HEK293 (cell line): ENCODE data around the gene BST1.

Experiments
- CTCF ChIA-PET: fragments of 350-600 bp; formaldehyde crosslinking; extraction: SDS; loops from one replicate; lab custom pipeline; 2021; ENCODE audit warnings: antibody characterized with exemption; lab: Yijun Ruan, JAX
- POLR2A ChIA-PET: fragments of 300-600 bp; formaldehyde crosslinking; extraction: SDS; loops from one replicate; lab custom pipeline; 2020; ENCODE audit warnings: antibody characterized with exemption, inconsistent platforms; lab: Yijun Ruan, JAX
- H3K27ac ChIP-seq: fragments of 200-500 bp; sonication (Bioruptor generic); 2 replicates; pipeline ENCODE4 v1.5.1; 2014; ENCODE audit warnings: low read depth, low read length, control low read depth, inconsistent platforms; ENCODE audit errors: extremely low read depth
- H3K36me3 ChIP-seq, 2 experiments: fragments of 200-500 bp in 1 of 2; sonication (Bioruptor generic) in 1 of 2; 1 replicate in 1 of 2; 2 replicates in 1 of 2; pipeline ENCODE4 v1.5.1; 2014 to 2017; ENCODE audit warnings: inconsistent platforms in 2 of 2, low read length in 2 of 2; ENCODE audit not compliant: control insufficient read depth in 2 of 2, insufficient read depth in 1 of 2
- H3K4me1 ChIP-seq: fragments of 200-500 bp; sonication (Bioruptor generic); 2 replicates; pipeline ENCODE4 v1.5.1; 2014; ENCODE audit warnings: mild to moderate bottlenecking, low read length, inconsistent platforms; ENCODE audit not compliant: control insufficient read depth, insufficient read depth
- H3K4me3 ChIP-seq: 2 replicates; pipeline ENCODE4 v1.5.1; 2011; ENCODE audit warnings: low read depth, mild to moderate bottlenecking, control low read depth, low read length, moderate library complexity
- H3K9me3 ChIP-seq: fragments of 200-500 bp; sonication (Bioruptor generic); 2 replicates; pipeline ENCODE4 v1.5.1; 2014; ENCODE audit warnings: low read depth, low read length, inconsistent platforms; ENCODE audit not compliant: control insufficient read depth, insufficient read depth
- GLI4 ChIP-seq: fragments of 450-650 bp; formaldehyde crosslinking; IDR thresholded peaks from 2 replicates; pipeline ENCODE4 v1.5.1; 2016; ENCODE audit warnings: missing biosample characterization, missing genetic modification characterization
- MZF1 ChIP-seq: fragments of 450-650 bp; formaldehyde crosslinking; IDR thresholded peaks from 2 replicates; pipeline ENCODE4 v1.5.1; 2017; ENCODE audit warnings: missing biosample characterization, missing genetic modification characterization, borderline replicate concordance
- PRDM1 ChIP-seq: fragments of 450-650 bp; formaldehyde crosslinking; IDR thresholded peaks from 2 replicates; pipeline ENCODE4; 2016; ENCODE audit warnings: missing biosample characterization, missing genetic modification characterization
- REPIN1 ChIP-seq: fragments of 450-650 bp; formaldehyde crosslinking; IDR thresholded peaks from 2 replicates; pipeline ENCODE4 v1.5.1; 2017; ENCODE audit warnings: missing biosample characterization, missing genetic modification characterization, low read depth
- TCF7L2 ChIP-seq: IDR thresholded peaks from 2 replicates; pipeline ENCODE4 v1.6.1; 2011; ENCODE audit warnings: low read depth, mild to moderate bottlenecking, inconsistent platforms, low read length, moderate library complexity, borderline replicate concordance
- ZBTB20 ChIP-seq: fragments of 450-650 bp; formaldehyde crosslinking; IDR thresholded peaks from 2 replicates; pipeline ENCODE4 v1.5.1; 2016; ENCODE audit warnings: missing biosample characterization, missing genetic modification characterization
- ZBTB48 ChIP-seq: fragments of 450-650 bp; formaldehyde crosslinking; IDR thresholded peaks from 2 replicates; pipeline ENCODE4 v1.5.1; 2016; ENCODE audit warnings: missing biosample characterization, missing genetic modification characterization
- ZNF138 ChIP-seq: fragments of 450-650 bp; formaldehyde crosslinking; IDR thresholded peaks from 2 replicates; pipeline ENCODE4 v1.5.1; 2016; ENCODE audit warnings: missing biosample characterization, missing genetic modification characterization, borderline replicate concordance
- ZNF155 ChIP-seq: fragments of 450-650 bp; formaldehyde crosslinking; IDR thresholded peaks from 2 replicates; pipeline ENCODE4 v1.5.1; 2016; ENCODE audit warnings: missing biosample characterization, missing genetic modification characterization
- ZNF175 ChIP-seq: fragments of 450-650 bp; formaldehyde crosslinking; IDR thresholded peaks from 2 replicates; pipeline ENCODE4 v1.5.1; 2016; ENCODE audit warnings: missing biosample characterization, missing genetic modification characterization
- ZNF23 ChIP-seq: fragments of 450-650 bp; formaldehyde crosslinking; IDR thresholded peaks from 2 replicates; pipeline ENCODE4 v1.5.1; 2016; ENCODE audit warnings: missing biosample characterization, missing genetic modification characterization, borderline replicate concordance
- ZNF24 ChIP-seq: fragments of 450-650 bp; formaldehyde crosslinking; IDR thresholded peaks from 2 replicates; pipeline ENCODE4 v1.5.1; 2016; ENCODE audit warnings: missing biosample characterization, missing genetic modification characterization
- ZNF341 ChIP-seq: fragments of 450-650 bp; formaldehyde crosslinking; IDR thresholded peaks from 2 replicates; pipeline ENCODE4; 2016; ENCODE audit warnings: low read depth, missing biosample characterization, missing genetic modification characterization
- ZNF350 ChIP-seq: fragments of 450-650 bp; formaldehyde crosslinking; IDR thresholded peaks from 2 replicates; pipeline ENCODE4 v1.5.0; 2017; ENCODE audit warnings: missing biosample characterization, mild to moderate bottlenecking, missing genetic modification characterization
- ZNF416 ChIP-seq: fragments of 450-650 bp; formaldehyde crosslinking; IDR thresholded peaks from 2 replicates; pipeline ENCODE4 v1.5.1; 2016; ENCODE audit warnings: missing biosample characterization, missing genetic modification characterization
- ZNF423 ChIP-seq: fragments of 450-650 bp; formaldehyde crosslinking; IDR thresholded peaks from 2 replicates; pipeline ENCODE4 v1.5.1; 2016; ENCODE audit warnings: missing biosample characterization, missing genetic modification characterization
- ZNF571 ChIP-seq: fragments of 450-650 bp; formaldehyde crosslinking; IDR thresholded peaks from 2 replicates; pipeline ENCODE4 v1.5.0; 2017; ENCODE audit warnings: missing biosample characterization, missing genetic modification characterization
- ZNF585B ChIP-seq: fragments of 450-650 bp; formaldehyde crosslinking; IDR thresholded peaks from 2 replicates; pipeline ENCODE4 v1.5.1; 2016; ENCODE audit warnings: missing biosample characterization, missing genetic modification characterization
- ZNF677 ChIP-seq: fragments of 450-650 bp; IDR thresholded peaks from 2 replicates; pipeline ENCODE4 v1.5.0; 2018; ENCODE audit warnings: missing biosample characterization, mild to moderate bottlenecking, missing genetic modification characterization, moderate library complexity
- ZNF707 ChIP-seq: fragments of 450-650 bp; formaldehyde crosslinking; IDR thresholded peaks from 2 replicates; pipeline ENCODE4 v1.5.1; 2016; ENCODE audit warnings: missing biosample characterization, missing genetic modification characterization
- ZNF791 ChIP-seq: fragments of 450-650 bp; formaldehyde crosslinking; IDR thresholded peaks from 2 replicates; pipeline ENCODE4 v1.5.1; 2016; ENCODE audit warnings: missing biosample characterization, missing genetic modification characterization
- ZNF792 ChIP-seq: fragments of 450-650 bp; formaldehyde crosslinking; IDR thresholded peaks from 2 replicates; pipeline ENCODE4 v1.5.1; 2016; ENCODE audit warnings: missing biosample characterization, missing genetic modification characterization
- ZSCAN30 ChIP-seq: fragments of 450-650 bp; IDR thresholded peaks from 2 replicates; pipeline ENCODE4 v1.5.1; 2018; ENCODE audit warnings: missing biosample characterization, mild to moderate bottlenecking, missing genetic modification characterization, moderate library complexity
- TF ChIP-seq, protein P1 (sequence below): fragments of 450-650 bp; formaldehyde crosslinking; IDR thresholded peaks from 2 replicates; pipeline ENCODE4 v1.5.1; 2017; ENCODE audit warnings: missing biosample characterization, missing genetic modification characterization
- TF ChIP-seq, protein P2 (sequence below): fragments of 450-650 bp; formaldehyde crosslinking; IDR thresholded peaks from 2 replicates; pipeline ENCODE4 v1.5.1; 2016; ENCODE audit warnings: missing biosample characterization, missing genetic modification characterization
- TF ChIP-seq, protein P3 (sequence below): sonication (generic); formaldehyde crosslinking; IDR thresholded peaks from 2 replicates; pipeline ENCODE4 v1.8.1; 2022; ENCODE audit warnings: mild to moderate bottlenecking, moderate library complexity, missing genetic modification reagents
- TF ChIP-seq, protein P4 (sequence below): fragments of 450-650 bp; formaldehyde crosslinking; IDR thresholded peaks from 2 replicates; pipeline ENCODE4 v1.5.1; 2016; ENCODE audit warnings: missing biosample characterization, missing genetic modification characterization
- TF ChIP-seq, protein P5 (sequence below): fragments of 450-650 bp; formaldehyde crosslinking; optimal IDR thresholded peaks from 2 replicates; pipeline ENCODE3; 2016; ENCODE audit warnings: missing biosample characterization, mild to moderate bottlenecking, missing genetic modification characterization

Gene BST1

DNA sequence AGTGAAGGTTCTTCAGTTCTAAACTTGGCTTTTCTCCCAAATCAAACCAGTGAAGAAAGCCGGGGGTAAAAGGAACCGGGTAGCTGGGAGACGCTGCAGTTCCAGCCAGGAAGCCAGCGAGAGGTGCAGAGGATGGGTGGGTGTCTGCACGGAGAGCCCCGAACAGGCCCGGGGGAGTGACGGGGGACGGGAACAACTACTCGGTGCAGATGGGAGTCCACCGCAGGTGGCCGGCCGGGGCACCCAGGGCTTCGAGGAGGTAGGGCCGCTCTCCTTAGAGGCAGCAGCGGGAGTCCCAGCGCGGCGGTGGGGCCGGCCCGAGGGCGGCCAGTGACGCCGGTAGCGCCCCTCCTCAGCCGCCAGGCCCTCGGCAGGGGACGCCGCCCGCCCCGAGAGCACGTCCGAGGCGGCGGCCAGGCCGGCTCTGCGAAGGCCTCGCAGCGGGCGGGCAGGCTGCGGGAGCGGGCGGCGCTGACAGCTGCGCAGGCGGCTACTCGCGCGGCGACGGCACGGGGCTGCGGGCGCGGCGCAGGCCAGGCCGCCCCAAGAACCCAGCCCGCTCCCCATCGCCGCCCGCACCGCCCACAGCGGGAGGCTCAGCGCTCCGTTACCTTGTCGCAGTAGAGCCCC, 48.2 kb upstream of the BST1 start (continued):
- TF ChIP-seq ZNF571 (tag by site-specific recombination), result no peak
- peak; percentile 66 for TF ChIP-seq PRDM1 (tag by site-specific recombination)
- TF ChIP-seq GLI4 (tag by site-specific recombination), result no peak
- peak; percentile 36; the same call in 1 of the 2 replicates for TF ChIP-seq ZNF423 (tag by site-specific recombination)
- TF ChIP-seq ZNF707 (tag by site-specific recombination), result no peak
- TF ChIP-seq REPIN1 (tag by site-specific recombination), result no peak
- TF ChIP-seq ZNF585B (tag by site-specific recombination), result no peak
- no peak for TF ChIP-seq ZNF341 (tag by site-specific recombination)
- no peak for TF ChIP-seq MZF1 (tag by site-specific recombination)
- TF ChIP-seq, protein P1, sequence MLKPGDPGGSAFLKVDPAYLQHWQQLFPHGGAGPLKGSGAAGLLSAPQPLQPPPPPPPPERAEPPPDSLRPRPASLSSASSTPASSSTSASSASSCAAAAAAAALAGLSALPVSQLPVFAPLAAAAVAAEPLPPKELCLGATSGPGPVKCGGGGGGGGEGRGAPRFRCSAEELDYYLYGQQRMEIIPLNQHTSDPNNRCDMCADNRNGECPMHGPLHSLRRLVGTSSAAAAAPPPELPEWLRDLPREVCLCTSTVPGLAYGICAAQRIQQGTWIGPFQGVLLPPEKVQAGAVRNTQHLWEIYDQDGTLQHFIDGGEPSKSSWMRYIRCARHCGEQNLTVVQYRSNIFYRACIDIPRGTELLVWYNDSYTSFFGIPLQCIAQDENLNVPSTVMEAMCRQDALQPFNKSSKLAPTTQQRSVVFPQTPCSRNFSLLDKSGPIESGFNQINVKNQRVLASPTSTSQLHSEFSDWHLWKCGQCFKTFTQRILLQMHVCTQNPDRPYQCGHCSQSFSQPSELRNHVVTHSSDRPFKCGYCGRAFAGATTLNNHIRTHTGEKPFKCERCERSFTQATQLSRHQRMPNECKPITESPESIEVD, result no peak
- TF ChIP-seq ZBTB48 (tag by site-specific recombination), result no peak
- TF ChIP-seq, protein P2, sequence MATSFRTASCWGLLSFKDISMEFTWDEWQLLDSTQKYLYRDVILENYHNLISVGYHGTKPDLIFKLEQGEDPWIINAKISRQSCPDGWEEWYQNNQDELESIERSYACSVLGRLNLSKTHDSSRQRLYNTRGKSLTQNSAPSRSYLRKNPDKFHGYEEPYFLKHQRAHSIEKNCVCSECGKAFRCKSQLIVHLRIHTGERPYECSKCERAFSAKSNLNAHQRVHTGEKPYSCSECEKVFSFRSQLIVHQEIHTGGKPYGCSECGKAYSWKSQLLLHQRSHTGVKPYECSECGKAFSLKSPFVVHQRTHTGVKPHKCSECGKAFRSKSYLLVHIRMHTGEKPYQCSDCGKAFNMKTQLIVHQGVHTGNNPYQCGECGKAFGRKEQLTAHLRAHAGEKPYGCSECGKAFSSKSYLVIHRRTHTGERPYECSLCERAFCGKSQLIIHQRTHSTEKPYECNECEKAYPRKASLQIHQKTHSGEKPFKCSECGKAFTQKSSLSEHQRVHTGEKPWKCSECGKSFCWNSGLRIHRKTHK (tag by site-specific recombination), result no peak
- TF ChIP-seq ZNF677 (tag by site-specific recombination), result no peak
- no peak for TF ChIP-seq ZNF138 (tag by site-specific recombination)
- TF ChIP-seq ZBTB20 (tag by site-specific recombination), result 0 out of 2 replicates have a peak, but pooled peaks have one; percentile 37
- TF ChIP-seq, protein P3, sequence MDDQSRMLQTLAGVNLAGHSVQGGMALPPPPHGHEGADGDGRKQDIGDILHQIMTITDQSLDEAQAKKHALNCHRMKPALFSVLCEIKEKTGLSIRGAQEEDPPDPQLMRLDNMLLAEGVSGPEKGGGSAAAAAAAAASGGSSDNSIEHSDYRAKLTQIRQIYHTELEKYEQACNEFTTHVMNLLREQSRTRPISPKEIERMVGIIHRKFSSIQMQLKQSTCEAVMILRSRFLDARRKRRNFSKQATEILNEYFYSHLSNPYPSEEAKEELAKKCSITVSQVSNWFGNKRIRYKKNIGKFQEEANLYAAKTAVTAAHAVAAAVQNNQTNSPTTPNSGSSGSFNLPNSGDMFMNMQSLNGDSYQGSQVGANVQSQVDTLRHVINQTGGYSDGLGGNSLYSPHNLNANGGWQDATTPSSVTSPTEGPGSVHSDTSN, result 0 out of 2 replicates have a peak, but pooled peaks have one; percentile 78
- no peak for TF ChIP-seq ZNF175 (tag by site-specific recombination)
- no peak for TF ChIP-seq ZNF792
- no peak for TF ChIP-seq ZNF155

DNA sequence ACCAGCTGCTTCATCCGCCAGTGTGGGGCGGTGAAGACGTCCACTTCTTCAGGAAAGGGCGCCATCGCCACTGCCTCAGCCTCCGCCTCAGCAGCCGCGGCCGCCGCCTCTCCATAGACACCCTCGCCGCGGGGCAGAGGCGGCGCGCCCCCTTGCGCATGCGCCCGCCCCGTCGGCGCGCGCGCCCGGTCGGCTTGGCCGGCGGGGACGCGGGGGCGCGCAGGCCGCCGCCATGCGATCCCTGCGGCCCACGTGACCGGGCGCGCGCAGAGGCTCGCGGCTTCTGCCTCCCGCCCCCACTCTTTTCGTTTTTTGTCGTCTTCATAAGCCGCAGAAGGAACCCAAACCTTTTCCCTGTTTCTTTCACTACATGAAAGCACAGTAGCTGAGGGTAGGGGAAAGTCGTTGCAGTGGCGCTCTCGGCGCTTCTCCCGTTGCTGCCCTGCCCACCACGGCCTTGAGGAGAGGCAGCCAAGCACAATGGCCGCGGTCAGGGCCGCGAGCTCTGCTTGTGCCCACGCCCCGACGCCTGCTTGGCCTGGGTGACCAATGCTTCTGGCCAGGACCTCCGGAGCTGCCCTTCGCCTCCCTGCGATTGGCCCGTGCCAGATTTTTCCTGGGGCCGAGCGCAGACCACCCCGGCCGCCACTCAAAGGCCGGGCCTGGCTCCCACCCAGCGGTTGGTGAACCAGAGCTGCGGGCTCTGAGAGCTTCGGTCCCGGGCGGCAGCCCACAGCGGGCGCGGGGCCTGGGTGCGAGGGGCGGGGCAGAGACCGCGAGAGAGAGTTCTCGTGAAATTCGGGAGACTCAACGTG, 47.4 kb upstream of the BST1 start, which contains the start of gene FBXL5:
Gene FBXL5, minus strand, starts transcription at position 135 of the 815 bp plus-strand sequence. Its CDS starts 70 bp downstream, at position 65.
- Histone ChIP-seq H3K4me1 (0 out of 2 replicates have a peak, but pooled peaks cover 4% of the 10 kb centered on the region), H3K36me3 (peaks cover 0 to 5% of the 10 kb centered on the region in 2 experiments; a peak in 1 of 3 replicates), H3K4me3 (peak within 1 kb of the TSS; percentile 74), H3K9me3 (no peaks in the 10 kb centered on the region), H3K27ac (peak within 1 kb of the TSS; percentile 91)
- ChIA-PET CTCF (interaction anchor here (0.6 to 1.5 kb wide), 3 partner anchors 65 to 176 kb away, joined by 3 to 6 read pairs (median 3); no protein-coding TSS in a partner anchor), POLR2A (interaction anchor here (1.6 to 2.8 kb wide), 2 partner anchors 24 to 27 kb away, joined by 4 to 18 read pairs; partner anchors contain the start of gene FAM200B)
- TF ChIP-seq TCF7L2, result no peak
- TF ChIP-seq ZNF350 (tag by site-specific recombination), result no peak
- TF ChIP-seq, protein P4, sequence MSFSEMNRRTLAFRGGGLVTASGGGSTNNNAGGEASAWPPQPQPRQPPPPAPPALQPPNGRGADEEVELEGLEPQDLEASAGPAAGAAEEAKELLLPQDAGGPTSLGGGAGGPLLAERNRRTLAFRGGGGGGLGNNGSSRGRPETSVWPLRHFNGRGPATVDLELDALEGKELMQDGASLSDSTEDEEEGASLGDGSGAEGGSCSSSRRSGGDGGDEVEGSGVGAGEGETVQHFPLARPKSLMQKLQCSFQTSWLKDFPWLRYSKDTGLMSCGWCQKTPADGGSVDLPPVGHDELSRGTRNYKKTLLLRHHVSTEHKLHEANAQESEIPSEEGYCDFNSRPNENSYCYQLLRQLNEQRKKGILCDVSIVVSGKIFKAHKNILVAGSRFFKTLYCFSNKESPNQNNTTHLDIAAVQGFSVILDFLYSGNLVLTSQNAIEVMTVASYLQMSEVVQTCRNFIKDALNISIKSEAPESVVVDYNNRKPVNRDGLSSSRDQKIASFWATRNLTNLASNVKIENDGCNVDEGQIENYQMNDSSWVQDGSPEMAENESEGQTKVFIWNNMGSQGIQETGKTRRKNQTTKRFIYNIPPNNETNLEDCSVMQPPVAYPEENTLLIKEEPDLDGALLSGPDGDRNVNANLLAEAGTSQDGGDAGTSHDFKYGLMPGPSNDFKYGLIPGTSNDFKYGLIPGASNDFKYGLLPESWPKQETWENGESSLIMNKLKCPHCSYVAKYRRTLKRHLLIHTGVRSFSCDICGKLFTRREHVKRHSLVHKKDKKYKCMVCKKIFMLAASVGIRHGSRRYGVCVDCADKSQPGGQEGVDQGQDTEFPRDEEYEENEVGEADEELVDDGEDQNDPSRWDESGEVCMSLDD (tag by site-specific recombination), result no peak
- TF ChIP-seq ZNF791 (tag by site-specific recombination), result no peak
- TF ChIP-seq ZNF416 (tag by site-specific recombination), result no peak
- TF ChIP-seq, protein P5, sequence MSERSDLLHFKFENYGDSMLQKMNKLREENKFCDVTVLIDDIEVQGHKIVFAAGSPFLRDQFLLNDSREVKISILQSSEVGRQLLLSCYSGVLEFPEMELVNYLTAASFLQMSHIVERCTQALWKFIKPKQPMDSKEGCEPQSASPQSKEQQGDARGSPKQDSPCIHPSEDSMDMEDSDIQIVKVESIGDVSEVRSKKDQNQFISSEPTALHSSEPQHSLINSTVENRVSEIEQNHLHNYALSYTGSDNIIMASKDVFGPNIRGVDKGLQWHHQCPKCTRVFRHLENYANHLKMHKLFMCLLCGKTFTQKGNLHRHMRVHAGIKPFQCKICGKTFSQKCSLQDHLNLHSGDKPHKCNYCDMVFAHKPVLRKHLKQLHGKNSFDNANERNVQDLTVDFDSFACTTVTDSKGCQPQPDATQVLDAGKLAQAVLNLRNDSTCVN (tag by site-specific recombination), result peak; percentile 62
- peak; percentile 40; the same call in 1 of the 2 replicates for TF ChIP-seq ZSCAN30 (tag by site-specific recombination)
- TF ChIP-seq ZNF24 (tag by site-specific recombination), result no peak
- no peak for TF ChIP-seq ZNF23
